ENCODE results near the gene NPAS2.

NPAS2 gene

DNA sequence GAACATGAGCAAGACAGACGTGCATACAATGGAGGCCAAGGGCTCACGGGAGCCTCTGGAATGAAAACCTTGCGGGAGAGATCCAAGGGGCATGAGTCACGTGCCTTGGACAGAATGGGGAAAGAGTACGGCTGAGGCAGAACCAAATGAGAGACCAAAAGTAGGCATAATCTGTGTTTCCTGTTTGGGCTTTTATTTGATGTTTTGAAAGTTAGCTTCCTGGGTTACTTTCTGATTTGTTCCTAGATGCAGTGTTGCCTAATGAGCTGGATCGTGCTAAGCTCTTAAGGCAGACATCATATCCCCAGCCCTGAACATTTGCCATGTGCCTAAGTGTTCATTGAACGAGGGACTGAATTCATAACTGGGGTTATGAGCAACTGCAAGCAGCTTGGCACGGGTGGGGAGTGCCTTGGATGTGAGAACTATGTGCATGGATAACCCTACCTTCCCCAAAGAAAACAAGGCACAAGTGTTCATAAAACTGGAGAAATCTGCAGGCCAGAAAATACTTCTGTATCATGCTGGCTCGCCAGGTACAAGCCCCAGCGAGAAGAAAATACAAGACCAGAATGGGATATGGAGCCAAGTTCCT, 121.8 kb downstream of the NPAS2 start:
- no peak for DNase-seq (ENCODE audit: low read depth in 2 of 2)

DNA sequence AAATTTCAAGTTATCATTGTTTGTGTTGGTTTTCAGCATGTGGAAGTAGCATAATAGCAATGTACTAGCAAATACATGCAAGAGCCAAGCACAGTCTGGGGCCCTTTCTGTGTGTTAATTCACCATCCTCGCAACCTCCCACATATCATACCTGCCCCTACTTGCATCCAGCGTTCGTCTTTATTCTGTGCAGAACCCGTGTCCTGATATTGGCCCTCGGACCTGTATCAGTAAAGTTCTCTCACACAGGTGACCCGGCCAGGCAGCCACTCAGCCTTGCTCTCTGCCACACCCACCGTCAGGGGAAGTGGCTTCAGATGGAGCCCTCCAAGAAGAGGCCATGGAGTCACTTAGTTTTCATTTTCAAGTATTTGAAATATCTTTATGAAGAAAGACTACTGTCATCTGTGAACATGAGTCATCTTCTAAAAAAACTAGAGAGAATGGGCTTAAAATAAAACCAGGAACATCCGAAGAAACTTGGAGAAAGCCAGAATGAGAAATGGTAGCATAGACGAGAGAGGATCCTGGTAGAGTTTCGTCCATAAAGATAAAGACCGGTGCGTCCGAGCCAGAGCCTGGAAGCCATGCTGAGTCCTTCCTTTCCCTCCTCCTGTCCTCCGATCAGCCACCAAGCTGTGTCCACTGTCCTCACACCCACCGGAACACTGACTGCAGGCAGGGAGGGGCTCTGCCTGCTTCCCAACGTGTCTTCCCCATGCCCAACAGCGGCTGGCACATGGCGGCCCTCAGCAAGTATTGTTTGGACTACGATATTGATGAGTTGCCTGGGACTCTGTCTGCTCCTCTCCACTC, 124.9 kb downstream of the NPAS2 start:
- no peak for DNase-seq (ENCODE audit: low read depth in 2 of 2)

DNA sequence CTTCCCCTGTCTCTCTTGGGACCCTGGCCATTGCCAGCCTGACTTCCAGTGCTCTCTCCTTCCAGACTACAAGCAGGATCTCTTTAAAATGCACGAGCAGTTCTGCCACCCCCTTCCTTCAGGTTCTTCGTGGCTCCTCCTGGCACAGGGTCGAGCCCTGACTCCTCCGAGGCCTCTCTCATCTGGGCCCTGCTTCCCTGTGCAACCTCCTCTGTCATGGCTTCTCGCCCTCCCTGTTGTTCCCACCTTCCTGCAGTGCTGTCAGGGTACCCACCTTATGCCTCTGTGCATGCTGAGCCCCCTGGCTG, 125.4 kb downstream of the NPAS2 start:
- DNase-seq (ENCODE audit: low read depth in 2 of 2) = no peak

DNA sequence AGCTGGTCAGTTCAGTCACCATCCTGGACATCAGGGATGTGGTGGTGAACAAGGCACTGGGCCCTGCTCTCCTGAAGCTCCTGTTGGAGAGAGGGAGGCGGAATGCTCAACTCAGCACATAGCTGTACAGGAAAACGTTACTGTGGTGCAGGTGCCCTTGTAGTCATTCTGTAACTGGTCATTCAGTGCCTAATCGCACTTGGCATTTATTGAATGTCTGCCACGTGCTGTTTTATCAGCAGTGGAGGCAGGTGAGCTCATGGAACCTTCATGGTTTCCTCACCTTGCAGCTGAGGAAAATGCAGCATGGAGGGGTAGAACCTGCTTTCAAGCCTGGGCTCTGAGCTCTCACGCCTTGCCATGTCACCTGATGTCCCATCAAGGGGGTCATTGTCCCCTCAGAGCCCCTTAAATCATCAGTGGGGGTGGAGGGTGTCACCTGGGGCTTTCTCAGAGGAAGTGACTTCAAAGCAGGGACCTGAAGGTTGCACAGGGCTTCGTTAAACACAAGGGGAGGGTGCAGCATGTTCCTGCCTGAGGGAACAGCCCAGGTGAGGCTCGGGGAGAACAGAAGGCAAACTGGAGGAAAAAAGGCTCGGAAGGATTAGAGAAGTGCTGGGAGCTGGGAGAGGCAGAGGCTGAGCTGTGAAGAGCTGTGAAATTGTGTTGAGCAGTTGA, 126.1 kb downstream of the NPAS2 start:
- no peak for DNase-seq (ENCODE audit: low read depth in 2 of 2)

DNA sequence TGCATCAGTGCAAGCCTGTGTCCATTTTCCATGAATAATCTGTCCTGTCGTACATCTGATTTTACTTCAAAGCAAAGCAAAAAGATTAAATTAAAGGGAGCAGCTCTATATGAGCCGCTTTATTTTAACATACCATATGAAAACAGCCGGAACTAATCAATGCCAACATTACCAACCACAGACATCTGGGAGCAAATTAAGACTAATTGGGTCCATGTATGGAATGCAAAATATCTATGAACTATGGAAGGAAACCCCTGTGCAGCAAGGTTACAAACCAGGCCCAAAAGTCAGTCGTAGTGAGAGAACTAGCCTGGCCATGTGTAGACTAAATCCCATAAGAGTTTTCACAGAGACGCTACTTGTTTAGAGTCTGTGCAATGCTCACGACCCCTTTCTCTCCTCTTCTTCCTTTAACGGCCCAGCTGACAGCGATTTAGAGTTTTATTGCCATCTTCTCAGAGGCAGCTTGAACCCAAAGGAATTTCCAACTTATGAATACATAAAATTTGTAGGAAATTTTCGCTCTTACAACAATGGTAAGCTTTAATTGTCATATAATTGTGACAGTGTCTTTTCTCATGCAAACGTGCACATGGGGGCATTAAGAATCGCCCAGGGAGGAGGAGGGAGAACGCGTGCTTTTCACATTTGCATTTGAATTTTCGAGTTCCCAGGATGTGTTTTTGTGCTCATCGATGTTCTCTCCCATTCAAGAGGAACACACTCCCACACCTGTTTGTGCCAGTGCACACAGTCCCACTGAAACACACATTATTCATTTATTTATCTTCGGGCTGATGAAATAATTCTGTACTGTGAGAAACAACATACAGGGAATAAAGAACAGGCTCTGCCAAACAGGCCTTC, 129.2 kb downstream of the NPAS2 start:
- no peak for DNase-seq (ENCODE audit: low read depth in 2 of 2)

DNA sequence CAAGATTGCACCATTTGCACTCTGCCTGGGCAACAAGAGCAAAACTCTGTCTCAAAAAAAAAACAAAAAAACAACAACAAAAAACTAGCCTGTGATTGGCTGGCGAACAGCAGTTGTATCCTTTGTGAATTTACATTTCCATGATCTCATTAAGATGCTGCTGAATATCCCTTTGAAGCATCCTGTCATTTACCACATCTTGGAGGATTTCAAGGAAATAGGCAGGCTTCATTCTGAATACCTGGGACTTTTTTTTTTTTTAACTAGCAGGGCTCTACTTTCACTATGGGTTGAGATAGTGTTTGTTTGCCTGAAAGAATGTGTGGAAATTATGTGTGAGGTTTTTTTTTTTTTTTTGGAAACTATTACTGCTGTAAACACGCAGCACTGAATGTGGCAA, 132.6 kb downstream of the NPAS2 start:
- DNase-seq (ENCODE audit: low read depth in 2 of 2) = no peak

DNA sequence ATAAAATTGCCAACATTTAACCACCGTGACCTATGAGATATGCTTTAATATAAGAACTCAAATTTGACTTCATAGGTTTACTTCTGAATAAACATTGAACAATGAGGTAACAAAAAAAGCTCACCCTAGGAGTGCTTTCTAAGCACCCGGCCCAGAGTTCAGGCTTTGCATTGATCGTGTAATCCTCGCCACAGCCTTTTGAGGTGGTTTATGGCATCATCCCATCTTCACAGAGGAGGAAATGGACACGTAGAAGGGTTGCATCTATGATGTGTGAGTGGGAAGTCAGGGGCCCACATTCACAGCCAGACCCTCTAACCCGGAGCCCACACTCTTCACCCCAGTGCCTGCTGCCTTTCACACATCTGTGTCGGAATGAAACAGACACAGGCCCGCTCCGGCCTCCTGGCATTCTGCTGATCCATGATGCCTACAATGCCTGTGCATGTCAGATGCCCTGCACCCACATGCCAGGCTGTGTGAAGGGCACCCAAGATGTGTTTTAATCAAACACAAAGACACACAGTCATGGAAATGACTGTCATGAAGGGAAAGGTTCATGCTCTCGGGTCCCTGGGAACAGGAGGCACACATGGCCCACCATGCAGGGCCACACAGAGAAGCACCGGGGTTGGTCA, 133.6 kb downstream of the NPAS2 start:
- no peak for DNase-seq (ENCODE audit: low read depth in 2 of 2)

DNA sequence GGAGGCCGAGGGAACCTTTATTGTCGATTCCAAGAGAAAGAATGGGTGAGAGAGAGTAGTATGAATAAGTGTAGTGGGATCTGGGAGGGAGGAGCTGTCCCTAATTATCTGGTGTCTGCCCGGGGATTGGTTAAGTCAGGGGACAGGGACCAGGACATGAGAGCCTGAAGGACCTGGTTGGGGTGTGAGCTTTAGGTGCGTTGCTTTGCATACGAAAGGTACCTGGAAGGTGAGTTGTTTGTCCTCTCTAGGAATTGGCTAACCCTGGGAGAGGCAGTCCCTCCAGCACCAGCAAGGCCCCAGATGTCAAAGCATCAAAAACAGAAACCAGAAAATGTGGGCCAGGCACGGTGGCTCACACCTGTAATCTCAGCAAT, 134.1 kb downstream of the NPAS2 start:
- no peak for DNase-seq (ENCODE audit: low read depth in 2 of 2)

DNA sequence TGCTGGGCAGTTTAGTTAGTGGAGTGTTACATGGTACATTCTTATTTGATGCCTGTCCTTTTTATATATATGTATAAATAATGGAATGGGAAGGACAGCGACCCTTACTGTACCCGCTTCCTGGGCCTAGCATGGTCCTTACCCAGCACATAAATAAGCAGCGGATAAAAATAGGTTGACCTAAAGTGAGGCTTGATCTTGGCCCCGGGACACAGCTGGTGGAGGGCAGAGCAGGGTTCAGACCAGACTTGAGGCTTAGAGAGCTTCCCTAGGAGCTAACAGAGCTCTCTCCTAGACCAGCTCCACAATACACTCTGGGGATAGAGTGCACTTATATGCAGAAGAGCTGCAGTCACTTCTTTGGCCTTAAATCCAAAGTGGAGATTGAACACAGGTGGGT, 135.3 kb downstream of the NPAS2 start:
- DNase-seq (ENCODE audit: low read depth in 2 of 2) = no peak

DNA sequence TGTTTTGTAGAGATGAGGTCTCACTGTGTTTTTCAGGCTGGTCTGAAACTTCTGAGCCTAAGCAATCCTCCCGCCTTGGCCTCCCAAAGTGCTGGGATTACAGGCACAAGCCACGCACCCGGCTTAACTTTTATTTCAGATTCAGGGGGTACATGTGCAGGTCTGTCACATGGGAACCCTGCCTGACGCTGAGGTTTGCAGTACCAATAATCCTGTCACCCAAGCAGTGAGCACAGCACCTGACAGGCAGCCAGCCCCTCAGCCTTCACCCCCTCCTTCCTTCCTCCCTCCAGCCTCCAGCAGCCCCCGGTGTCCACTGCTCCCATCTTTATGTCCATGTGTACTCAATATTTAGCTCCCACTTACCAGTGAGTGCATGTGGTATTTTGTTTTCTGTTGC, 136.1 kb downstream of the NPAS2 start:
- no peak for DNase-seq (ENCODE audit: low read depth in 2 of 2)

DNA sequence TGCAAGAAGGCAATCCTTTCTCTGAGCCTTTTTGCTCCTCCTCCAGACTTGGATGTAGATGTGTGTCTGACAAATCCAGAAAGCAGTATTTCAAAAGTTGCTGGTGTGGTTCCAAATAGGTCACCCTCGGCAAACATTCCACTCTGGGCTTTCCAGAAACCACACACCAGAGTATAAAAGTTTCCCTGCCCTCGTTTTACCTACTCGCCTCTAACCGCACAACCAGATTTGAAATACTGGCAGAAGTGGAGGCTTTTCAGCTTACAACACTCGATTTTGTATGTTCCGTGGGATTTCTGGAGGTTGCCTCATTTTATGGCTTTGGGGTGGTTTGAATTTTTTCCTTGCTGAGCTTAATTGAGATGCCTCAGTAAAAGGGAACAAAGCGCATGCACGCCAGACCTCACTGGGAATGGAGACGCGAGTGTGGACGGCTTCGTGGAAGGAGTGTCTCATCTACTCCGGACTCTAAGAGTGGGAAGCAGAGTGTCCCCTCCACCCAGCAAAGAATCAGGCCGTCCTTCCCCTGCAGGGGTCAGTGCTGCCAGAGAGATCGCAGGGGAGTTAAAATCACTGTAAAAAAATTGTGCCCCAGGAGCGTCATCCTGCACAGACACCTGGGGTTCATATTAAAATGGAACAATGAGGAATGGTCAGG, 138.2 kb downstream of the NPAS2 start:
- no peak for DNase-seq (ENCODE audit: low read depth in 2 of 2)

DNA sequence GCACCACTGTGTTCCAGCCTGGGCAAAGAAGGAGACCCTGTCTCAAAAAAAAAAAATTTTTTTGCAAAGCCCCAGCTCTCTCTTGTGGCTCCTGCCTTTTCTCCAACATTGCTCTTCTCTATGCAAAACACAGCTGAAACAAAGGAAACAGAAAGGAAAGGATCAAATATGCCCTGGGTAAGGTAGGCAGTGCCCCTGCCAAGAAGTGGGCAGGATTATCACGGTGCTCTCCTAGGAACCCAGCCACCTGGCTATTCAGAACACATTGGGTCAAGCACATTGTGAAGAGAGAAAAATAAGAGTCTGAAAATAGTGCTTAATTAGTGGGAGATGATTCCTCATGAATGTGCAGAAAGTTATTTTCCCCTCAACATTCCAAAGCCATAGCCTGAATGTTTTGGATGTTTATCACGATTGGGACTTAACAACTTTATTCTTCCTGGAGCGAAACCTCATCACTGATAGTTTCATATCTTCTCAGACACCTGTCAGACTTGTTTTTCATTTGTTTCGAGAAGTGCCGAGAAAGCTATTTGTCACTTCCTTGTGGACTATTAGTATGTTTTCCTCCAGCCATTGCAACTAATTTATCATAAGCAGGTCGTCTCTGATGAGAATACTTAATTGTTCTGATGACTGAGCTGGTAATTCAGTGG, 139.4 kb downstream of the NPAS2 start:
- DNase-seq (ENCODE audit: low read depth in 2 of 2) = no peak

DNA sequence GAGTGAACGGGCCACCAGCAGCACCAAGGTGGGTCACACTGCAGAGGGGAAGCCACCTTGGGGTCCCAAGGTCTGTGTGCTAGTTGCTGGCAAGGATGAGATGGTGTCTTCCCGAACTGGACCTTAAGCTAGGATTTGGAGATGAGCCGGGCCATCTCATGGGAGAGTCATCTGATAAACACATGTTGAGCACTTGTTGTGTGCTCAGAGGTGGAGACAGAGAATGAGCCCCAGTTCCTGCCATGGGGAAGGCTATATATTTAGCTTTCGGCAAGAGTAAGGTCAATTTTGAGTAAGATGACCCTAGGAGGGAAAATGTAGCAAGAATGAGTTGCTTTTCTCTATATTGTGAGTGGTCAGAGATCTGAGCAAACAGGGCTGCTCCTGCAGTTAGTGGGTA, 140.7 kb downstream of the NPAS2 start:
- DNase-seq (ENCODE audit: low read depth in 2 of 2) = no peak

DNA sequence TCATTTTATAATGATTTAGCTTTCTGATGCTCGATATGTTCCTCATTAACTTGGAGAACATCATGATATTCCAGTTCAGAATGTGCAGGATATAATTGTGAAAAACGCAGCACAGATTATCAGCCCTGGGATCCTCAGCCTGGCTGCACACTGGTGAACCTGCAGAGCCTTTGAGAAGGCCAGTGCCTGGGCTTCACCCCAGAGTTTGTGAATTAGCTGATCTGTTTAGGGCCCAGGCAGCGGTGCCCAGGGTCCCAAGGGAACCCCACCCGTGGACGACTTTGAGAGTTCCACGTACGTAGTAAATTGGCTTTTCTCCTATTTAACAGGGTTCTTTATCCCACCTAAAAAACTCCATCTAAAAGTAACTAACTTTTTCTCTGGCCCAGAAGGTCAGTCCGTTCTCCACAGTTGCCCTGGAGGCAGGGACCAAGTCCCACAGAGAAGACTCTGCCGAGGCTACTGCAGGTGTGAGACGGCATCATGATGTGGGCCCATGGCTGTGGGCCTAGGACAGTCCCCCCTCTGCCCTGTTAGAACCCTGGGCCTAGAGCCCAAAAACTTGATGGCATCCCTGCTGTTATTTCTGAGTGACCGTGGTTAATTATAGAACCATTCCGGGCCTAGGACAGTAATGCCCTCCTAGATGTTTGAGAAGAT, 142.6 kb downstream of the NPAS2 start:
- no peak for DNase-seq (ENCODE audit: low read depth in 2 of 2)

DNA sequence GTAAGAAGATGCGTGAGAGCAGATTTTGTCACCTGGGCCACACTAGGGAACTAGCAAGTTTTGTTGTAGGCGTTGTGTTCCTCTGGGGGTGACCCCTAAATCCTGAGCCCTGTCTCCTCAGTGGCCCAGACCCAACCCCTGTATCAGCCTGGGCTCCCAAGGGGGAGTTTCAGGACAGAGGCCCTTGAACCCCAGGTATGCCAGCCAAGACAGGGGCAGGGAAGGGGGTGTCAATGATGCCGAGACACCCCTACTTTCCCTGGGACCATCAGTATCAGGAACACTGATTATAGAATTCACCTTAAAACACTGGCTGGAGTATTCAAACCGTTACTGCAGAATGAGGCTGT, 143.1 kb downstream of the NPAS2 start:
- no peak for DNase-seq (ENCODE audit: low read depth in 2 of 2)

DNA sequence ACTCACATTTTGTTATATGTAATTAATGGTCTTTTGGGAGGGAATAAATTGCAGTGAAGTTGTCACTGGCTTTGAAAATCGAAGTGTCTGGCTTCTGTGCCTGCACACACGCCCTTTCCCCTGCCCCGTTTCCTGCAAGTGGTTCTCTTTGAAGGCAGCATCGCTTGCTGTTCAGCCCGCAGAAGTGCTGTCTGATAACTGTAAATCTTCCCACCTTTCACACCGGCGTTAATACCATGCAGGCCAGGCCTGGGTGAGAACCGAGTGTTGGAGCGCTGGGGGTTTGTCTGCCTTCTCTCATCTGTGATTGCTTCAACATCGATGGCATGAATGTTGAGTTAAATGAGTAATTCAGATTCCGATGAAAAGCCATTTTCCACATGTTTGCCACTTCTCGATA, 144.3 kb downstream of the NPAS2 start:
- no peak for DNase-seq (ENCODE audit: low read depth in 2 of 2)

DNA sequence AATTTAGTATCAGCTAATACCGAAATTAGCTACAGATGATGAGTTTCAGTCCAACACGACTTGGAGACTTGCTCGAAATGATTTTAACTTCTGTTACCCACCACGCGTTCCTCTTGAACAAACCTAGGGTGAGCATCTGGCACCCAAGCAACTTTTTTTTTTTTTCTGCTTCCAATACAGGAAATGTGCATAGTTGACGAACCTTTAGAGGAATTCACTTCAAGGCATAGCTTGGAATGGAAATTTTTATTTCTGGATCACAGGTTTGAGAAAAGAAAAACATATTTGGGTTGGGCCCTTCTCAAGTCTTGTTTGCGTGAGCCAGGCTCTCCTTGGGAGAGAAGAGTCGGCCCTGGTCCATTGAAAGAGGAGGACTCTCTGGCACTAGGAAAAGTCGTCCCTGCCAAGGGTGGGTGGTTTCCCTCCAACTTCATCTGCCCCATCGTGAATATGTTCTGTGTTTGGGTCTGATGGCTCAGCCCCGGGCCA, 144.8 kb downstream of the NPAS2 start:
- no peak for DNase-seq (ENCODE audit: low read depth in 2 of 2)

DNA sequence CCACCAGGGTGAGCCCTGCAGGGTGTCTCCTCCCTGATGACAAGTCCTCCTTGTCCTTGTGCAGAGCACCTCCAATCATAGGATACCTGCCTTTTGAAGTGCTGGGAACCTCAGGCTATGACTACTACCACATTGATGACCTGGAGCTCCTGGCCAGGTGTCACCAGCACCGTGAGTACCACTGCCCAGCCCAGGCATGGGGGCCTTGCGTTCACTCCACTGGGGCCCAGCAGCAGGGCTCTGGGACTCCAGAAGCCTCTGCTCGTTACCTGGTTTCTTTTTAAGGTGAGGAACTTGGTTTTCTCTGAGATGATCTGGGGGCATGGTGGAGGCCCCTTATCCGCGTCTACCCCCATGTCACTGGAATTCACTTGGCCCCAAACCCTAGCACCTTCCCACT, 145.7 kb downstream of the NPAS2 start:
- no peak for DNase-seq (ENCODE audit: low read depth in 2 of 2)

DNA sequence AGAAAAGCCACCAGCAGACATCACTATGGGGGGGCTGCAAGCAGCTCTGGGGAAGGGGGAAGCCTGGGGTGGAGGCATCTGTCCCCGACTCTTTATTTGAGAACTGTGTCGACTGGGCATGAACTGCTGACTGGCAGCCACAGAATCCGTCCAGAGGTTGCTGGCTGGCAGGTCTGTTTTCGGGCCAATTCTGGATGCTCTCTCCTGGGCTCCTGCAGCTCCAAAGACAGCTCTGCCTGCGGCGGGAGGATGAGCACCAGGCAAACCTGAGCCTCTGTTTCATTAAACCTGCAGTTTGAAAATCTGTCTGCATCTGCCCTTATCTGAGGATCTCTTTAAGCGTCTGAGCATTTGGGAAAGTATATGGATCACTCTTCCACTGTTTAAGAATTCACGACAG, 147.8 kb downstream of the NPAS2 start:
- no peak for DNase-seq (ENCODE audit: low read depth in 2 of 2)

All from stimulated activated CD4-positive, alpha-beta T cell treated with anti-CD3 and anti-CD28 coated beads, Interleukin-15, amount 100 ng/mL, for 48 hours (primary cell).